Keratinocyte (primary cell): ENCODE measurements around the gene ZIC4.

Experiments
- CTCF ChIP-seq, 3 experiments: IDR thresholded peaks in 1 of 3; conservative IDR thresholded peaks in 1 of 3; optimal IDR thresholded peaks in 1 of 3; 2 replicates in 2 of 3; 3 replicates in 1 of 3; pipeline versions ENCODE3 to v1.5.1; 2011; ENCODE audit warnings: low read length in 3 of 3, mild to moderate bottlenecking in 3 of 3, moderate library complexity in 2 of 3, control low read depth in 1 of 3, inconsistent platforms in 1 of 3; ENCODE audit not compliant: insufficient read depth in 2 of 3; ENCODE audit errors: extremely low read depth in 1 of 3
- EZH2 ChIP-seq: IDR thresholded peaks from one replicate; pipeline ENCODE4 v1.6.1; 2012; ENCODE audit warnings: inconsistent platforms, mild to moderate bottlenecking, low read length, moderate library complexity

GRCh38 chr3:147364771-147365170 is 41.6 kb downstream of the ZIC4 start:
- TF ChIP-seq EZH2 (no peak), CTCF (optimal IDR thresholded peaks at IDR 0.05 in 1 of 3, IDR thresholded peaks at IDR 0.05 in 1 of 3, conservative IDR thresholded peaks at IDR 0.05 in 1 of 3; ENCODE audit: extremely low read depth in 1 of 3, insufficient read depth in 2 of 3, low read length in 3 of 3) (no peak)
